NCI-H1048 (cell line): Measurements from ENCODE around the gene CACNA1H.
"Not testable (repeated sequence)": the region's sequence is repeated elsewhere in the genome, so short reads cannot be mapped to it uniquely, and the experiment has no call there.

ENCODE experiments used
- DNase-seq: peaks from one replicate; lab custom pipeline; 2025; lab: John Stamatoyannopoulos, UW

CACNA1H gene

DNA sequence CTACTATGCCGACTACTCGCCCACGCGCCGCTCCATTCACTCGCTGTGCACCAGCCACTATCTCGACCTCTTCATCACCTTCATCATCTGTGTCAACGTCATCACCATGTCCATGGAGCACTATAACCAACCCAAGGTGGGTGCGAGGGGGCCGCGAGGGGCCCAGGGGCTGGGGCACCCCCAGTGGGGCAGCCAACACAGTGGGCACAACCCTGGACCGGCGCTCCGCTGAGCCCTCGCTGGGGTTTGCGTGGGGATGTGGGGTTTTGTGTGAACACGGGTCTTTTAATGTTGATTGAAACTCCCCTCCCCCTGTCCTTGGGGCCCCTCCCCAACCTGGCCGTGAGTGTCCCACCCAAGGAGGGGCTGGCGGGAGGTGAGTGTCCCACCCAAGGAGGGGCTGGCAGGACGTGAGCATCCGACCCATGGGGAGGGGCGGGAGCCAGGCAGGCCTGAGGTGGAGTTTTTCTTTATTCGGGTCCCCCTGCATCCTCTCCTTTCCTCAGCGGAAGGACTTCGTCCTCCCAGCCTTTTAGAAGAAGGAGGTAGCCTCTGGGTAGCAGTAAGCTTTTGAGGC, 61.0 kb downstream of the CACNA1H start:
- no peak for DNase-seq

DNA sequence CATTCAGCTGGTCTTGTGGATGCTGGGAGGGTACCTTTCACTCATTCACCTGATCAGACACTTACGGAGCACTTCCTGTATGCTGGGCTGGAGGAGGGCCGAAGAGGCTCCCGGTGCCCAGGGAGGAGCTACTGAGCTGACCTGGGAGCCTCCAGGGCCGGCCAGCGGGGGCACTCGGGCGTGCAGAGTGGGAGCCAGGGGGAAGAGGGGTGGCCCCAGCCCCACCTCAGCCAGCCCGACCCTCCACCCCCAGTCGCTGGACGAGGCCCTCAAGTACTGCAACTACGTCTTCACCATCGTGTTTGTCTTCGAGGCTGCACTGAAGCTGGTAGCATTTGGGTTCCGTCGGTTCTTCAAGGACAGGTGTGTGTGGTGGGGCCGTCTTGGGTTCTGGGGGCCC, 61.8 kb downstream of the CACNA1H start:
- DNase-seq = no peak

DNA sequence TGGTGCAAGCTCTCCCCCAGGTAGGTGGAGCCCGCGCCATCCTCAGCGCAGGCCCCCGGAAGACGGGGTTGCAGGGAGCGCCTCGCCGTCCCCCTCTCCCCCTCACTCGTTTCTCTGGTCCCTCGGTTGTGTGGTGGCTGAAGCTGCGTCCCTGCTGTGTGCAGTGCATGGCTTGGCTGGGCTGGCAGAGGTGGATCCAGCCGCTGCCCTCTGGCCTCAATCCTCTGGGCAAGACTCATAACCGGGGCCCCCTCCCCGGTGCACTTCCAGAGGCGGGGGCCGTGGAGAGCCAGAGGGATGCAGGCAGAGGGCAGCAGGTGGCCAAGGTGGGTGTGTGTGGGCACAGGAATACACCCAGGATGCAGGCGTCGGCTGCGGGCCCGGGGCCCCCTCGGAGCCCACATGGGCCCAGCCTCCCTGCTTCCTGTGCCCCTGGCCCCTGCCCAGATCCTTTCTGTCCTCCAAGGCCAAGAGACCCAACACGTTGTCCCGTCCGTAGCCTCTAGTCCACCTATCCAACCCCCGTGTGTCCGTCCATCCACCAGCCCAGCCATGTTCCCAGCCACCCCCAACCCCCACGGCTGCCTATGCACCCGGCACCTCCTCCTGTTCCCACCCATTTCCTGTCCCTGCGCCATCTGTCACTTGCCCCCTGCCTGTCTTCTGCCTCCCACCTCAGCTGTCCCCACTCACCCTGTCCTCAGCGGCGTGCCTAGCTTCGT, 62.8 kb downstream of the CACNA1H start:
- no peak for DNase-seq

DNA sequence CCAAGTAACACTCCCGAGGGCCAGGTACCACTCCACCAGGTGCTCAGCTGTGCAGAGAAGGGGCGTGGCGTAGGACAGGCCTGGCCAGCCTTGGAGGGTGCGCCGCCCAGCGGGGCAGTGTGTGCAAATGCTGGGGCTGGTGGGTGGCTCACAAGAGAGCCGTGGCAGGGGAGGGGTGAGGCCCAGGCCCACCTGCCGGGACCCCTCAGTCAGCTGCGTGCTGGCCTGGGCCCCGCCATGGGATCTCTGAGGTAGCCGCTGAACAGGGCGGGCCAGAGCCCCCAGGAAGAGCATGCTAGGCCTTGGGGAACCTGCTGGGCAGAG, 63.4 kb downstream of the CACNA1H start:
- DNase-seq = no peak

DNA sequence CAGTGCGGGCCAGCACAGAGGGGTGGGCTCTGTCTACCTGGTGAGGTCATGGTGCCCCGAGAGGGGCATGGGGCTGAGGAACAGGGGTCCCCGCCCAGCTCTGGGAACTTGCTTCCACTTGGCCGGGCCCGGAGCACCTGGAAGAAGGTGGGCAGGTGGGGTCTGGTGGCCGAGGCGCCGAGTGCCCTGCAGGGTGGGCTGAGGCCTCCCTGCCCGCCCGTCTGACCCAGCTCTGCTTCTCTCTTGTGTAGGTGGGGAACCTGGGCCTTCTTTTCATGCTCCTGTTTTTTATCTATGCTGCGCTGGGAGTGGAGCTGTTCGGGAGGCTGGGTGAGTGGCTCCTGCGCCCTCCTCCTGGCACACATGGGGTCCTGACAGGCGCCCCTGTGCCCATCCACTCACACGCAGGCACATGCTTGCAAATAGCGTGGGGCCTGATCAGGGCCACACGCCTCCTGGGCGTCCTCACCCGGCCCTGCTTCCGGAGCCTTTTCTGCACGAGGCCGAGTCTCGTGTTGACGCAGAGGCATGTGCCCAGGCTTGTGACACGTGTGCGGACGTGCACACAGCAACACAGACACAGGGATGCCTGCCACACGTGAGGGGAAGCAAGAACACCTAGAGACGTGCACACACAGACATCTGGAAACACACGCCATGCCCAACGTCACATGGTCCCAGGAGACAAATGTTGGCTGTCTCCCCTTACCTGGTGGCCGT, 63.9 kb downstream of the CACNA1H start:
- DNase-seq = no peak

DNA sequence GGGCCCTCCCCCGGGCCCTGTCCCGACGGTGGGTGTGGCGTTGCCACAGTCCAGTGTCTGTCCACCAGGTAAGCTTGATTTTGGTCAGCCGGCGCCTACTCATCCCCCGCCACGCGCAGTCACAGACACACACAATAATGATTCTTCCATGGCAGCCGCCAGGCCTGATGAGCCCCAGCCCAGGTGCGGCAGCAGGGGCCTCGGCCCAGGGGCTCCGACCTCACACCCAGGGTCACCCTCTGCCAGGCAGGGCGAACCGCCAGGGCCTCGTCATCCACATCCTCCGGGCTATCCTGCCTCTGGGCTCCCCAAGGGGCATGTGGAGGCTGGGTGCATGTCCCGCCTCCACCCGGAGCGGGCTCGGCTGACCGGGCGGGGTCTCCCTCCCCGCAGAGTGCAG, 64.6 kb downstream of the CACNA1H start:
- no peak for DNase-seq

DNA sequence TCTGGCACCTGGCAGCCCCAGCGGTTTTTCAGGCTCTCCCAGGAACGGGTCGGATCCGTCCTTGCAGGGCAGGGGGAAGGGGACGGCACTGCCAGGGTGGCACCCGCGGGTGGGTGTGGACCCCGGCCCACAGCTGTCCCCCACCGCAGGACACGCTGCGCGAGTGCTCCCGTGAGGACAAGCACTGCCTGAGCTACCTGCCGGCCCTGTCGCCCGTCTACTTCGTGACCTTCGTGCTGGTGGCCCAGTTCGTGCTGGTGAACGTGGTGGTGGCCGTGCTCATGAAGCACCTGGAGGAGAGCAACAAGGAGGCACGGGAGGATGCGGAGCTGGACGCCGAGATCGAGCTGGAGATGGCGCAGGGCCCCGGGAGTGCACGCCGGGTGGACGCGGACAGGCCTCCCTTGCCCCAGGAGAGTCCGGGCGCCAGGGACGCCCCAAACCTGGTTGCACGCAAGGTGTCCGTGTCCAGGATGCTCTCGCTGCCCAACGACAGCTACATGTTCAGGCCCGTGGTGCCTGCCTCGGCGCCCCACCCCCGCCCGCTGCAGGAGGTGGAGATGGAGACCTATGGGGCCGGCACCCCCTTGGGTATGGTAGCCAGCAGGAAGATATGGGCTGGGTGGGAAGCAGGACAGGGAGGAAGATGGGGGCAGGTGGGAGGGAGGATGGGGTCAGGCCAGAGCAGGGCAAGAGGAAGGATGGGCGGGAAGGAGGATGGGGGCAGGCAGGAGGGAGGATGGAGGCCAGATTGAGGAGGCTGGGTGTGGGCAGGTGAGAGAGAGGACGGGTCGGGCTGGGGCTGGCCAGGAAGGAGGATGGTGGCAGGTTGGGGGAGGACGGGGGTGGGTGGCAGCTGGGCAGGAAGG, 65.4 kb downstream of the CACNA1H start:
- no peak for DNase-seq

DNA sequence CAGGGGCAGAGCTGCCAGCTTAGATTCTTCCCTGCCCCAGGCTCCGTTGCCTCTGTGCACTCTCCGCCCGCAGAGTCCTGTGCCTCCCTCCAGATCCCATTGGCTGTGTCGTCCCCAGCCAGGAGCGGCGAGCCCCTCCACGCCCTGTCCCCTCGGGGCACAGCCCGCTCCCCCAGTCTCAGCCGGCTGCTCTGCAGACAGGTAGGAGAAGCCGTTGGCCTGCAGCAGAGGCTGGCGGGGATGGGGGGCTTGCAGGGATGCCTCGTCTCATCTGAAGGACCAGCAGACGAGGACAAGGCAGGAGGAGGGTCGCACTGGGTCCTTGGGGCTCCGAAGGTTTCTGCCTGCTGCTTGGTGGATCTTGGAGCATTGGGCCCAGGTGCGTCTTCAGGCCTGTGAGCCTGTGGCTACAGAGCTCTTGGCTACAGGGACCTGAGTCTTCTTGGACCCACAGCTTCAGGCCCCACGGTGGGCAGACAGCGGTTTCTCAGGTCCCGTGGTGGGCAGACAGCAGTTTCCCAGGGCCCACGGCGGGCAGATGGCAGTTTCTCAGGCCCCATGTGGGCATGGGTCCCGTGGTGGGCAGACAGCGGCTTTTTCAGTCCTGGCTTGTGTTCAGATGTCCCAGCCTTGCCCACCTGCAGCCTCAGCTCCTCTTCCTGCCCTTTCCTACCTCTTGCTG, 66.2 kb downstream of the CACNA1H start:
- no peak for DNase-seq

DNA sequence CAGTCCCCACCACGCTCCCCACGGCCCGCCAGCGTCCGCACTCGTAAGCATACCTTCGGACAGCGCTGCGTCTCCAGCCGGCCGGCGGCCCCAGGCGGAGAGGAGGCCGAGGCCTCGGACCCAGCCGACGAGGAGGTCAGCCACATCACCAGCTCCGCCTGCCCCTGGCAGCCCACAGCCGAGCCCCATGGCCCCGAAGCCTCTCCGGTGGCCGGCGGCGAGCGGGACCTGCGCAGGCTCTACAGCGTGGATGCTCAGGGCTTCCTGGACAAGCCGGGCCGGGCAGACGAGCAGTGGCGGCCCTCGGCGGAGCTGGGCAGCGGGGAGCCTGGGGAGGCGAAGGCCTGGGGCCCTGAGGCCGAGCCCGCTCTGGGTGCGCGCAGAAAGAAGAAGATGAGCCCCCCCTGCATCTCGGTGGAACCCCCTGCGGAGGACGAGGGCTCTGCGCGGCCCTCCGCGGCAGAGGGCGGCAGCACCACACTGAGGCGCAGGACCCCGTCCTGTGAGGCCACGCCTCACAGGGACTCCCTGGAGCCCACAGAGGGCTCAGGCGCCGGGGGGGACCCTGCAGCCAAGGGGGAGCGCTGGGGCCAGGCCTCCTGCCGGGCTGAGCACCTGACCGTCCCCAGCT, 67.3 kb downstream of the CACNA1H start:
- DNase-seq = no peak

DNA sequence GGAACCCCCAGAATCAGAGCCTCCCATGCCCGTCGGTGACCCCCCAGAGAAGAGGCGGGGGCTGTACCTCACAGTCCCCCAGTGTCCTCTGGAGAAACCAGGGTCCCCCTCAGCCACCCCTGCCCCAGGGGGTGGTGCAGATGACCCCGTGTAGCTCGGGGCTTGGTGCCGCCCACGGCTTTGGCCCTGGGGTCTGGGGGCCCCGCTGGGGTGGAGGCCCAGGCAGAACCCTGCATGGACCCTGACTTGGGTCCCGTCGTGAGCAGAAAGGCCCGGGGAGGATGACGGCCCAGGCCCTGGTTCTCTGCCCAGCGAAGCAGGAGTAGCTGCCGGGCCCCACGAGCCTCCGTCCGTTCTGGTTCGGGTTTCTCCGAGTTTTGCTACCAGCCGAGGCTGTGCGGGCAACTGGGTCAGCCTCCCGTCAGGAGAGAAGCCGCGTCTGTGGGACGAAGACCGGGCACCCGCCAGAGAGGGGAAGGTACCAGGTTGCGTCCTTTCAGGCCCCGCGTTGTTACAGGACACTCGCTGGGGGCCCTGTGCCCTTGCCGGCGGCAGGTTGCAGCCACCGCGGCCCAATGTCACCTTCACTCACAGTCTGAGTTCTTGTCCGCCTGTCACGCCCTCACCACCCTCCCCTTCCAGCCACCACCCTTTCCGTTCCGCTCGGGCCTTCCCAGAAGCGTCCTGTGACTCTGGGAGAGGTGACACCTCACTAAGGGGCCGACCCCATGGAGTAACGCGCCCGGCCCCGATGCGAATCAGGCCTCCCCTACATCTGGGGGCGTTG, 68.1 kb downstream of the CACNA1H start:
- DNase-seq = no peak

DNA sequence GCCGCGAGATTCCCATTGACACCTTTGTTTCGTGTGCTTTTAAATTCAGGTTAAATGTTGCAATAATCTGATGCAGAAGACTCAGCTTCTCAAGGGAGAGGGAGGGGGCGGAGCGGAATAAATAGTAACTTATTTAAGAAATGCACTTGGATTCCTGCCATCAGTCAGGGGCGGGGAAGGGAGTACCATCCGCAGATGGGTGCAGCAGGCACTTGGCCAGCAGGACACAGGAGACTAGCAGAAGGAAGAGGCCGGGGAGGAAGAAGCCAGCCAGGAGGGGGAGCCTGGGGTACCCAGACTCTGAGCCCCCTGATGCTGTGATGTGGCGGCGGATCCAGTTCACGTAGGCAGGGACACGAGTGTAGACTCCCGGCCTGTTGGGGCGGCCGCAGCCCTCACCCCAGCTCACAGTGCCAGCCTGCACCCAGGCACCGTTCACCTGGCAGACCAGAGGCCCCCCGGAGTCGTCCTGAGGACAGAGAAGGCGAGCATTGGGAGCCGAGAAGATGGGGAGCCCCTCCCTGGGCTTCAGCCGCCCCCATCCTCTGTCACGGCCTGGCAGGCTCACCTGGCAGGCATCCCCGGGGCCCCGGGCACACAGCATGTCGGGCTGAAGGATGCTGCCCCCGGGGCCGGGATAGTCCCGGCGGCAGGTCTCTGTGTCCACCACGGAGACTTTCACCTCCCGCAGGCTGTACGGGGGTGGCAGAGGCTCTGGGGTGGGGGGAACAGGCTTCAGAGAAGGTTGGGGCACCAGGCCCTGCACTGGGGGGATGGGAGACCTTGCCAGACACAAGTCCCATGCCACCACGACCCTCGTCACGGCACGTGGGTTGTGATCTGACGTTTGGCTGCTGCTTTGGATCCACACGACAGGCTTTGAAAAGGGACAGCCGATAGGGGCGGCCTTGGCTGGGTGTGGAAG, 69.0 kb downstream of the CACNA1H start:
- no peak for DNase-seq

DNA sequence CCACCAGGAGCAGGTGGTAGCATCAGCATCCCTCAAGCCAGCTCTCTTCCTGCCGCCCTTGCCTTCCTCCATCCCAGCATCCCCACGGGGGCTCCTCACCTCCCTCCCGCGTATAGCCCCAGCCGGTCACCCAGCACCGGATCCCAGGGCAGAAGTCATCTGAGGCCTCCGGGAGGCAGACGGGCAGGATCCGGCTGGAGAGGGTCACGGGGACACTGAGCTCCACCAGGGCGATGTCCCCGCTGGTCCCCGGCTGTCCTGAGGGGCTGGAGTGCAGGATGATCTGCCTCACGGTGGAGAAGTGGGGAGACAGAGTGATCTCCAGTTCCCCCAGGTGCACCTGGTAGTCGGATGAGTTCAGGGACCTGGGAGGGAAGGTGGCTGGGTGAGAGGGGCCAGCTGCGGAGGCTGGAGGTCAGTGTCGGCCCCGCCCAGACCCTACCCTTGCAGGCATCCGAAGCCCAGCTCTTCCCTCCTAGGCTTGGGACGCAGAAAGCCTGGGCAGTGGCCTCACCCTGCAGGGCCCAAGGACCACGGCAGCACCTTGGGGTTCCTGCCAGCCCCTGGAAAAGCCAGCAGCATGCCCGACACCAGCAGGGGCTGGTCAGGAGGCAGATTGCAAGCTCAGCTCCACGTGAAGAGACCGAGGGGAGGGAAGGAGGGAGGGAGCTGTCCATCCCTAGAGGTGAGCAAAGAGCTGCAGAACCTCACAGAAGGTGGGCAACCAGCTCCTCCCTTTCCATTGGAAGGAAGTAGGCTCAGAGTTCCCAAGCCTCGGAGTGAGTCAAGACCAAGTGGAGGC, 69.8 kb downstream of the CACNA1H start:
- no peak for DNase-seq

DNA sequence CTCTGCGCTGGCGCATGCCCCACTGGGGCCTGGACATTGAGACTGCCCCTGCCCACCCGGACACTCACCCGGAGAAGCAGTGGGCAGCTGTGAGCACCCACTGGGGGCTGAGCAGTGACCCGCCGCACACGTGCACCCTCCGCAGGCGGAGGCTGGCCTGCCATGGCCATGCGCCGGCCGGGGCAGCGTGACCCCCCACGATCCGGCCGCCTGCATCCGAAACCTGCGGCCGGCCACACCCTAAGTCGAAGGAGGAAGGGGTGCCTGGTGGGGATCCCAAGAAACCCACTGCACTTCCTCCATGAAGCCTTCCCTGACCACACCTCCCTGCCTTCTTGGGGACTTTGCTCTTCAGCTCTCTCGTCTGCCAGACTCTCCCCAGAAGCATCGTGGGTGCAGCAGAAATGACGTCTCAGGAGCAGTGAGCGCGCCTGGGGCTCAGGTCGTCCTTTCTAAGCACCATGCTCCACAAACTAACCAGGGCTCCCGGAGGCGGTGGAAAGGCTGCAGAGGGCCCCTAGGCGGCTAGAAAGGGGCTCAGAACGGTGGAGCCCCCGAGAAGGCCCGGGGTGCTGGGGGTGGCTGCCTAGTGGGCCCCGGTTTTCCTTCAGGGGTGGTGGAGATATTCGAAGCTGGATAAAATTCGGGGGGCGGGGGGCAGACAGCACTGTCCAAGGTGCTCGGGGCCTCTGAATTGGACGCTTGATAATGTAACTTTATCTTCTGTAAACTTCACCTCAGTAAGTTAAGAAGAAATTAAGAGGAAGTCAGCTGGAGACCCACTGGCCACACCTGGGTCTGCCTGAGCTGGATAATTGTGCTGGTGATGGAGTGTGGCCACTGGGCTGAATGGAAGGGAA, 70.7 kb downstream of the CACNA1H start:
- no peak for DNase-seq

DNA sequence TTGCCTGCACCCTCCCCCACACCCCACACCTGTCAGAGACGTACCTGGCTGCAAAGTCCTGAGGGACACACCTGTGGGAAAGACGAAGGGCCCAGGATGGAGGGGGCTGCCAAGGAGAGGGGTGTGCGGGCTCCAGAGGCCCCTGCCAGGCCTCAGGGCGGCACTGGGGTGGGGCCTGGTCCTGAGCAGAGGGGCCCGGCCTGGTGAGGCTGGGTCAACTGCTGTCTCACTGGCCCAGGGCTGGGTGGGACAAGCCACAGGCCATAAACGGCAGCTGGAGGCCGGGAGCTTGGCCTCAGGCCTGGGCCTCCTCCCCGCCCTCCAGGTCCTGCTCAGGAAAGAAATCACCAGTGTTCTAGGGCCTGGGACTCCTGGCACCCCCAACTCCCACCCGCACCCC, 71.7 kb downstream of the CACNA1H start:
- DNase-seq = no peak

DNA sequence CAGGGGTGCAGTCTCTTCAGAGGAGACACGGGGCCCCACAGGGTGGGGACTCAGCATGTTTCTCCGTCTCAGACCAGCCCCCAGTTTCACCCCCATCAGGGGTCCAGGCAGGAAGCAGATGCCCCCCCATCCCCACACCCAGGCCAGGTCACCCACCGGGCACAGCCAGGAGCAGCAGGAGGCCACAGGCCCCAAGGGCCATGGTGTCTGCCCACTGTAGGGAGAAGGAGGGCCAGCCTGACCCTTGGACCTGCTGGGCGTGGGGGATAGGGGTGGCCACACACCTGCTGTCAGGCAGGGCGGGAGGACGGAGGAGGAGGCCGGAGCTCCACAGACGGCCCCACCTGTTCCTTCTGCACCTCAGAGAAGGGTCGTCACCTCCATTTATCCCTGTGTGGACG, 72.1 kb downstream of the CACNA1H start, which contains the start of gene TPSG1:
TSS of gene TPSG1 (minus strand) at position 218 of the 401 bp plus-strand sequence. CDS start at position 202, 16 bp downstream.
- no peak for DNase-seq

DNA sequence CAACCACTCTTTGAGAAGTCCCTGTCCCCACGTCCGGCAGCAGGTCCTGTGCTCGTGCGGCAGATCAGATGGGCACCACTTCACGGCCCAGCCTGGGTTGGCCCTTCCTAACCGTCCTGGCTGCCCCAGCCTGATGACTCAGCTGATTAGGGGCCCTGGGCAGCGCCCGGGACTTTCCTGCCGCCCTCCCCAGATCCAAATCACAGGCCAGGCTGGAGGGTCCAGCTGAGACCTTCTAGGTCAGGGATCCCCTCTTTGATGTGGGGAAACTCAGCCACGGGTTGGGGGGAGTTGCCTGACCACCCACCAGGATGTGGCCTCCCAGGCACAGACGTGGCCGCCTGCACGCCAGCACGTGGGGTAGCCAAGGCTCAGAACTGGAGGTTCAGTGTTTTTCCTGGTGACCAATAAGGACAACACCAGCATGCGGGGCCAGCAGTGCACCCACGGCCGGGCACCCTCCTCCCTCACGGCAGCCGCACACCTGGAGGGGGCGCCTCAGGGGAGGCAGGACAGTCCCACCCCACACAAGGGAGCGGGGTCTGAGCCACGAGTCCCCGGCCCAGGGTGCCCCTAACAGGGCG, 72.9 kb downstream of the CACNA1H start:
- DNase-seq = not testable (repeated sequence)

DNA sequence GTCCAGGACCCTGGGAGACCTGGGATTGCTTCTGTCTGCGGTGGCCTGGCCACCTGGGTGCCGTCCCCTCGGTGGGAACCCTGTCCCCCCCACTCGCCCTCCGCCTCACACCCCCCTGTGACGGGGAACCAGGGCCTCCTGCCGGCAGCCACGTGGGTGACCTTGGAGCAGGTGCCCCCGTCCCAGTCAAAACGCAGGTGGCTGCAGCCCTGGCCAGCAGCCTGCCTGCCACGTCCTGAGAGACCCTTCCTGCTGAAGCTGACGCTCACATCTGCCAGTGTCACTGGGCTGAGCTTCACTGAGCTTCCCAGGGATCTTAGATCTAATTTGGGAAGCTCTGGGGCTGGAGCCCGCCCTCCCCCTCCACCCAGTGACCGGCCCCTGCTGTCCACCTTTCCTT, 73.8 kb downstream of the CACNA1H start:
- not testable (repeated sequence) for DNase-seq
